Spleen (tissue), 7 donors: Measurements from ENCODE around the gene TMEM131.

Experiments
- CTCF ChIP-seq, 11 experiments: fragments of 200-600 bp in 7 of 11; fragments of 450-650 bp in 4 of 11; sonication (generic) in 4 of 11; IDR thresholded peaks in 8 of 11; conservative IDR thresholded peaks in 3 of 11; 1 replicate in 7 of 11; 2 replicates in 4 of 11; pipeline versions ENCODE4 v1.4.0 to v1.8.0; 2016 to 2021; ENCODE audit warnings: antibody characterized with exemption in 11 of 11, inconsistent platforms in 4 of 11, mild to moderate bottlenecking in 1 of 11
- POLR2A ChIP-seq, 3 donors: fragments of 450-650 bp; IDR thresholded peaks; one replicate each; pipeline ENCODE4 v1.5.1; 2017; ENCODE audit warnings: antibody characterized with exemption in 3 of 3, mild to moderate bottlenecking in 1 of 3
- POLR2AphosphoS5 ChIP-seq, 3 donors: sonication (generic); formaldehyde crosslinking; IDR thresholded peaks; one replicate each; pipeline ENCODE4 v1.5.1; 2017; ENCODE audit warnings: antibody characterized with exemption in 3 of 3
- donor health status: DM: no; HTN: no; CAD: no; lungs with moderate emphysema.
- donor health status: DM: no; HTN: no; CAD: no.
- donor health status: DM: no; HTN: no; CAD: no.

- TF ChIP-seq CTCF (IDR thresholded peaks at IDR 0.05 in 8 of 11, conservative IDR thresholded peaks at IDR 0.05 in 3 of 11) (no peak), POLR2AphosphoS5 (IDR thresholded peaks at IDR 0.05) (no peak), POLR2A (IDR thresholded peaks at IDR 0.05) (no peak)
These were observed 244.0 kb downstream of the TMEM131 start for GRCh38 chr2:97751752-97752151.
